NCI-H510A treated with DMSO at 0.1 percent for 48 hours (cell line): ENCODE data around the gene ITFG1.
"Not testable (repeated sequence)": the region's sequence is repeated elsewhere in the genome, so short reads cannot be mapped to it uniquely, and the experiment has no call there.

Experiments
- DNase-seq: peaks from one replicate; lab custom pipeline; 2025; lab: John Stamatoyannopoulos, UW

Gene ITFG1

DNA sequence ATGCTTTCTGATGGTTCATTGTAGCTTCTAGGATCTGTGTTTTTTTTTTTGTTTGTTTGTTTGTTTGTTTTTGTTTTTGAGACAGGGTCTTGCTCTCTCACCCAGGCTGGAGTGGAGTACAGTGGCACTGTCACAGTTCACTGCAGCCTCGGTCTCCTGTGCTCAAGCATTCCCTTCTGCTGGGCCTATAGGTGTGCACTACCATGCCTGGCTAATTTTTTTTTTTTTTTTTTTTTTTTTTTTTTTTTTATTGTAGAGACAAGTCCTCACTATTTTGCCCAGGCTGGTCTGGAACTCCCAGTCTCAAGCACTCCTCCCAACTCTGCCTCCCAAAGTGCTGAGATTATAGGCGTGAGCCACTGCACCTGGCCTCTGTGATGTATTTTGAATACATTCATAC, 12.1 kb upstream of the ITFG1 start:
- not testable (repeated sequence) for DNase-seq

DNA sequence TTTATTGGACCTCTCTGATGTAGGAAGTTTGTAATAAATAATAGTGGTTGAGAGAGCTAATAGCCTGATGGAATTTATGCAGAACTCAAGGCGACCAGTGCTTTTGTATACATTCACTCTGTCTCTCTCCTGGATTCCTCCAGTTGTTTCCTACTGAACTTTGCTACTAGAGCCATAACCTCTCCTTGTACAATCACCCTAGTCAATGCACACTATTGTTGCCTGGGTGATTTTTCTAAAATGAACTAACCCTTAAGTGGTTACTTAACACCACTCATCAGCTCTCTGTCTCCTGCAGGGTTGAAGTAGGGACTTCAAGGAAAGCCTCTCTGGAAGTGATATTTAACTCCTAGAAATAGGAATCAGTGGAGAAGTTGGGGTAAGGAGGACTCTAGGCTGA, 9.9 kb upstream of the ITFG1 start:
- DNase-seq: no peak

DNA sequence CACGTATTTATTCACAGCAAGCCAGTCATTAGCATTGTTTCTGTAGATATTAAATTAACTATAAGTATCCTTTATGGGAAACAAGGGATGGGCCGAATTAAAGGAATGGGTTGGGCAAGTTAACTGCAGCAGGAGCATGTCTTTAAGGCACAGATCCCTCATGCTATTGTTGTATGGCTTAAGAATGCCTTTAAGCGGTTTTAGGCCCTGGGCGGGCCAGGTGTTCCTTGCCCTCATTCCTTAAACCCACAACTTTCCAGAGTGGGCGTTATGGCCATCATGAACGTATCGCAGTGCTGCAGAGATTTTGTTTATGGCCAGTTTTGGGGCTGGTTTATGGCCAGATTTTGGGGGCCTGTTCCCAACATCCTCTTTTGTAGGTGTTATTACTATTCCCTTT, 9.3 kb upstream of the ITFG1 start:
- no peak for DNase-seq

DNA sequence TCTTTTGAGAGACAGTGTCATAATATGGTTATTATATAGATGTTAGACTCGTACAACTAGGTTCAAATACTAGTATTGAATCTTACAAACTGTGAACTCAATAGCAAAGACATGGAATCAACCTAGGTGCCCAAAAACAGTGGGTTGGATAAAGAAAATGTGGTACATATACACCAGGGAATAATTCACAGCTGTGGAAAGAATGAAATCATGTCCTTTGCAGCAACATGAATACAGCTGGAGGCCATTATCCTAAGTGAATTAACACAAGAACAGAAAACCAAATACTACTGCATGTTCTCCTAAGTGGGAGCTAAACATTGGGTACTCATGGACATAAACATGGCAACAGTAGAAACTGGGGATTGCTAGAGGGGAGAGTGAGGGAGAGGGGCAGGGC, 8.4 kb upstream of the ITFG1 start:
- DNase-seq: no peak

DNA sequence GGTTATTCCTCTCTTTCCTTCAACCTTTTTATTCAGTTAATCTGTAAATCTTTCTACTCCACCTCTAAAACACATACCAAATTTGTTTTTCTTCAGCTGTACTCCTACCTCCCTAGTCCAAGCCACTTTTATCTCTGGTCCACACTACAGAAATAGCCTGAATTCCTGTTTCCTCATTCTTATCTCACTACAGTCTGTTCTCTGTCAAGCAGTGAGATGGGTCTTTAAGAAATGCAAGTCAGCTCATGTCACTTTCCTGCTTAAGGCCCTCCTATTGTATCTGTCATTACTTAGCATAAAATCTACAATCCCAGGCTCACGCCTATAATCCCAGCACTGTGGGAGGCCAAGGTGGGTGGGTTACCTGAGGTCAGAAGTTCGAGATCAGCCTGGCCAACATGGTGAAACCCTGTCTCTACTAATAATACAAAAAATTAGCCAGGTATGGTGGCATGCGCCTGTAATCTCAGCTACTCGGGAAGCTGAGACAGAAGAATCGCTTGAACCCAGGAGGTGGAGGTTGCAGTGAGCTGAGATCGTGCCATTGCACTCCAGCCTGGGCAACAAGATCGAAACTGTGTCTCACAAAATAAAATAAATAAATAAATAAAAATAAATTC, 7.3 kb upstream of the ITFG1 start:
- not testable (repeated sequence) for DNase-seq

DNA sequence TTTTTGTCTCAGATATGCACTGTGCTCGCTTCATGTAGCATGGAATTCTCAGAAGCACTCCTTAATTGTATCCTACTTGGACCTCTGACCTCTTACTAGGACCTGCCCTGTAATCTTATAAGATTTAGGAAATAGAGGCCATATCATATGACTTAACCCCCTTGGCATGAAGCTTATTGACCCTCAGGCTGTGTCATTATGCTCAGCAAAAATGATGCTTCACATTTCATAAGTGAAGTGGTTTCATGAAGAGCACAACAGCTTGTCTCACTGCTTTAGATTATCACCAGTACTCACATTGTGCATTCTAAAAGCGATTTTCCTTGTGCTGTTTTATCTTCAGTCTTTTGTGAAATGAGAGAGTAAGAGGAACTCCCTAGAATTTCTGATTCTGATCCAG, 6.6 kb upstream of the ITFG1 start:
- no peak for DNase-seq

DNA sequence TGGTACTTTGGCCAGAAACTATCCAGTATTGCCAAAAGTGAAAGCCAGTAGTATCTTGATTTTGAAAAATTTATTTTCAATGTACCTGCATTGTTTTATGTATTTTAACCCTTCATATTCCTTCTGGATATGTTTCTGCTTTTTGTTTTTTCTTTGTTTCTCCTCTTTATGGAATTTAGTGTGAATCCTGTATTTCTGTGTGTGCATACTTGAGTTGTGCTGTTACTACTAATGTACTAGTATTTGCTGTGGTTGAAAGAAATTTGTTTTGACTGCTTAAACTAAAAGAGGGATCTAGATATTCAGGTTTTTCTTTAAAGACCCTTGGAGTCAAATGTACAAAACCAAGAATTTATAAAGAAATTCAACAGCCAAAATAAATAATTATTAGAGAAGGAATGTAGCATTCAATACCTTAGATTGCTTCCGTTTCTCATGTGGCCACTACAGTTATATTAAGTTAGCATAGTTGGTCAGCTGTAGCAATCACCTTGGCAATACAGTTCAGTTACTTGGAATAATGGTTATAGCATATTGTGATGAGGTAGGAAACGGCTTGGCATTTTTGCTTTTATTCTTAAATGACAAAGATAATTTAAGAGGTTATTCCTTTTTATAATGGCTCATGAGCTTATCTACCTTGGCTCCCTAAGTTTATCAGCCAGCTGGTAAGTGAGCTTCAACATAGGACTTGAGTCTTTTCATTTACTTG, 5.2 kb upstream of the ITFG1 start:
- no peak for DNase-seq

DNA sequence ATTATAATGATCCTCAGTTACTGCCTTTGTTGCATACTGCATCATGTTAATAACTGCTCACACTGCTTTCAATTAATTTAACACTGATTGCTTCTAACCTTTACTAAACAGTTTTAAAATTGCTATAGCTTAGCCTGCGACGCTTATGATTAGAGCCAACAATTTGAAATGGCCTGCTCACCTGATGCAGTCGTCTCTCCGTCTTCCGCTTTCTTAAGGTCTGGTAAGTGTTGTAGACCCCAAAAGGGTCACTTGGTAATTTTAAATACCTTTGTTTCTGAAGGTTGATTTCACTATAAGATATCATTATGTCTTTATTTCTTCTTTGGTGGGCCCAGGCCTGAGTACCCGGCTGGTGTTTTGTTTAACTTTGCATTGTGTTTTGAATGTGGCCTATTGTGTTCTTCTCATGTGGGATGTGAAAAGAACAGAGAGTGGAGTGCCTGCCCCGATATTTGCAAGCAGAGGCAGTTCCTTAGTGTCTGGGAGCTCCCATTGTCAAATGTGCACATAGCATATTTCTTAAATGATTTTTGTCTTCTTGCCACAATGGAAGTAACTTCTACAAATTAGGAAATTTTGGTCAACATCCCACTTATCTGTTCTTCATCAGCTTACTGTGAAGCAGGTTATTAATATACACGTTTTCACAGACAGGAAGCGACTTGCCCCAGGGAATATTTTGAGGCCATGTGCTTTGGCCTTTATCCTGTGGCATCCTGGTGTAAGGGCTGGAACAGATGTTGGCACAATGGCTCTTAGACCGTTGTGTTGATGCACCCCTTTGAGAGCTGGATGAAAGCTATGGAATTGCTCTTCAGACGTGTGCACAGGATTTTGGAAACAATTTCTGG, 3.1 kb upstream of the ITFG1 start:
- no peak for DNase-seq

DNA sequence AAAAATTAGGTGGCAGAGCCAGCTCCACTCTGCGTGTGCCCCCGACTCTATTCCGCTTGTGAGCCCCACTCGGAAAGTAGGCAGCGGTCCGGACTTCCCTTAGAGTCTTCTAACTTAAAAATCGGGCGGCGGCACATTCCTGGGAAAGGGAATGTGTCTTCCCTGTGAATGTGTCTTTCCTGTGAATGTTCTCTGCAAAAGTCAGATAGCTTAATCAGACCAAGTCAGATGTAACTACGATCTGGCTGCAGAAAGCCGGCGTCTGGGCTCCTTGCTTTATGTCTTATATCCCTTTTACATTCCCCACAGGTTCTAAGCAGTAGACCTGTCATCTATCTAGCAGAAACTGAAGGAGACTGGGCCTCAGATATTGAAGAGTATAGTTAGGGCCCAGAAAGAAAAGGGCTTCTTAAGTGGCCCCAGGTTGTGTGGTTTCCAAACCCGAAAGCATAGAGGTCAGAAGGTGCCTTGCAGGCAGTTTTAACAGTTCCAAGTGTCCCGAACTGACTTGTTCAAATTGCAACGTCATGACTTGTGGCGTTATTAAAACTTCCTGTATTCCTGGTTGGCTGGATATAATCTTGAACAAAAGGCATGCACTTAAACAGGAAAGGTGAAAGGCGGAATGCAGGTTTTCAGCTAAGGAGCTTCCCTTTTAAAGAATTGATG, 869 bp upstream of the ITFG1 start:
- peak; percentile 72 for DNase-seq

DNA sequence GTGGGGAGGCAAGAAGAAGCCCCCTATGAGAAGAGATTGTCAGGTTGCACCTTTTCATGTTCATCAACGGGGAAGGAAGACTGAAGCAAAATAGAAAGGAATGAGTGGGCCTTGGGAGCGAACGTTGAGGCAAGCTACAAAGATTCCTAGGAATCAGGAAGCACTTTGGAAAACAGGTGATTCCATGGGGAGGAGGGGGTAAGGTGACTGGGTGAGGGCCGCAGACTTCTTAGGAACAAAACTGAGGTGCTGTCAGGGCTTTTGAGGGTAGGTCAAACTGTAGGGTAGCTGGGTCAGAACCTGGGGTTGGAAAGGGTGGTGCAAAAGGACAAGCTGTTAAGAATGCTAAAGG, 528 bp downstream of the ITFG1 start:
- no peak for DNase-seq

DNA sequence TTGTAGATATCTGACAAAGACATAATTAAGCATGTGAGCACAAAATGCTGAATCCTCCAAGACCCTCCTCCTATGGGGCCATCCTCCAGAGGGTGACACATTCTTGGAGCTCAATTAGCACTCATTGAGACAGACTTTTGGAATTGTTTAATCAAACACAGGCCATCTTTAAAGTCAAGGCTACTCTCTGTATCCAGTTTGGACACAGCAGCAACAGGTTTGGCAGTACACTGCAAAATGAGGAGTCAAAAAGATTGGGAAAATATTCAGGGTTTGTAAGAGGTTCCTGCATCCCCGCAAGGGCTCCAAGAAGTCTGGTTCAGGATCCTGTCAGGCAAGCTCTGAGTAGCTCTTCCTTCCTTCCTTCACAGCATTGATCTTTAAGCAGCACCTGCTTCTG, 1.3 kb downstream of the ITFG1 start:
- DNase-seq: no peak

DNA sequence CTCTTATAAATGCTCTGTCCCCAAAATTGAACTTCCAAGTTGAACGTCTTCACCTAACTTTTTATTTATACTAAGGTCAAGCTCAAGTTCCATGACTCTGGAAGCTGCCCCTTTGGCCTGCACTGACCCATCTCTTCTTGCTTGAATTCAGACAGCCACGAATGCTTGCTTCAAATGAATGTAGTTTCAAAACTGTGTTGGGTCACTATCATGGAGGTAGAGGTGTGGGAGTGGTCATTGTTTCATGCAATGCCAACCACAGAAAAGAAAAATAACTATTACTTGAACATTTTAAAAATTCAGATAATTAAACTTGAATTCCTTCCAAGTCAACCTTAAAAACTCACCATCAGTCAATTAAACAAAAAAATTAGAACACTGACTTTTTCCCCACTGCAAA, 2.5 kb downstream of the ITFG1 start:
- no peak for DNase-seq

DNA sequence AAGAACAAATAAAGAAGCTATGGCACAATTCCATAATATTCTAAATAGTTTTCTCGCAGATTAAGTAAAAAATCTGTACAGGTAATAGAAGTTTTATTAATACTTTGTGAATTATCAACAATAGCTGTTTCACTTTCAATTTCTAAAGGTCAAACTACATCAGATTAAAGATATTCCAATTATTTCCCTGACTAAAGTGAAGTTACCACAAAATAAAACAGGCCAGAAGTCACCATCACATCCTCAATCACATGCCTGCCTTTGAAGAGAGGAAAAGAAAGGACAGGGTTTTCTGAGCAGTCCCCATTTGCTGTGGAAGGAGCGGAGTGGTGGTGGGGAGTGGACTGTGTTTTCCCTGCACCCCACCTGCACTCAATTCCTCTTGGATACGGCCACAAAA, 11.1 kb downstream of the ITFG1 start:
- DNase-seq: no peak

DNA sequence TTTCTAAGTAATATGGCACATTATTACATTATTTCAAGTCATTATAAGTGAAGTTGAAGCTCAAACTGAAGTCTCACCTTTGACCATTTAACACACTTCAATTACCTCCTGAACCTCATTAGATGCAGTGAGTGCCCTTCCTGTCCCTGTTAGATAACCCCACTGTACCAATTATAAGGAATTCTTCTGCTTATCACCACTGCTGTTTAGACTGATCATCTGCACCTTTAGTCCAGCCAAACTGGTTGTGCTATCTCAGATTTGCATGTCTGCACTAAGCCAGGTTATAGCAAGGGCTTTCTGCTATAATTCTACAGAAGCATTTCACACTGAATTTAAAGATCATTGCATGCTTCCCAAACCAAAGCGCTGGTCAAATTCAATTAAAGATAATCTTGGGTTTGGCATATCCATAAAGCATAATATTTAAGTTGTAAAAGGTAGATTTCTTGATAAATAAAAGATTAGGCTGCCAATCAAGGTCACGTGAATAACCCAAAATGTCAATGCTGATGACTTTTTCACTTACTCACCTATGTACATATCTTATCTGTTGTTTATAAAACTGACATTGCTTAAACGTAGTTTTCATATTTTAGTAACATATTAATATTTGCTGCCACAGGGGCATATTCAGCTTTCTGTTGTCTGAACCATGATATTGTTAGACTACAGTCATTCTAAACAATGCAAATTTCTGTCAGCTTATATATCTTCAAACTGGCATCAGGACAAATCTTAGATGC, 11.9 kb downstream of the ITFG1 start:
- no peak for DNase-seq

DNA sequence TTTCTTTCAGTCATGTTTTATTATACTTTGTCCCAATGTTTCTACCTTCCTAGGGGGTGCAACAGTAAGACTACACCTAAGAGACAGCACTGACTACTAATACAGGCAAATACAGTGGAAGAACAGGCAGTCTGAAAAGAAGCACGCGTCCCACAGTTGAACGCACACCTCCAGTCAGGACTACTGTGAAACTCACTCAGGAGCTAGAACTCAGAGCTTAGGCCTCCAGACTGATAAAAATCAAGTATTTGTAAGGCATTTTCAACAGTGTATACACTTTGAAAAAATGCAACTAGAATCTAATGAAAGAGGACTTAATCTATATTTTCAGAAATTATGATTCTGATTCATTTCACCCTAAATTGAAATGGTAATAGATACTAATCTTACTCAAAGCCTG, 14.4 kb downstream of the ITFG1 start:
- DNase-seq: no peak

DNA sequence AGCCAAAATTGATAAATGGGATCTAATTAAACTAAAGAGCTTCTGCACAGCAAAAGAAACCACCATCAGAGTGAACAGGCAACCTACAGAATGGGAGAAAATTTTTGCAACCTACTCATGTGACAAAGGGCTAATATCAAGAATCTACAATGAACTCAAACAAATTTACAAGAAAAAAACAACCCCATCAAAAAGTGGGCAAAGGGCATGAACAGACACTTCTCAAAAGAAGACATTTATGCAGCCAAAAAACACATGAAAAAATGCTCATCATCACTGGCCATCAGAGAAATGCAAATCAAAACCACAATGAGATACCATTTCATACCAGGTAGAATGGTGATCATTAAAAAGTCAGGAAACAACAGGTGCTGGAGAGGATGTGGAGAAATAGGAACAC, 18.0 kb downstream of the ITFG1 start:
- DNase-seq: not testable (repeated sequence)

DNA sequence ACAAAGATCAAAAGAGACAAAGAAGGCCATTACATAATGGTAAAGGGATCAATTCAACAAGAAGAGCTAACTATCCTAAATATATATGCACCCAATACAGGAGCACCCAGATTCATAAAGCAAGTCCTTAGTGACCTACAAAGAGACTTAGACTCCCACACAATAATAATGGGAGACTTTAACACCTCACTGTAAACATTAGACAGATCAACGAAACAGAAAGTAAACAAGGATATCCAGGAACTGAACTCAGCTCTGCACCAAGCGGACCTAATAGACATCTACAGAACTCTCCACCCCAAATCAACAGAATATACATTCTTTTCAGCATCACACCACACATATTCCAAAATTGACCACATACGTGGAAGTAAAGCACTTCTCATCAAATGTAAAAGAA, 20.8 kb downstream of the ITFG1 start:
- DNase-seq: not testable (repeated sequence)

DNA sequence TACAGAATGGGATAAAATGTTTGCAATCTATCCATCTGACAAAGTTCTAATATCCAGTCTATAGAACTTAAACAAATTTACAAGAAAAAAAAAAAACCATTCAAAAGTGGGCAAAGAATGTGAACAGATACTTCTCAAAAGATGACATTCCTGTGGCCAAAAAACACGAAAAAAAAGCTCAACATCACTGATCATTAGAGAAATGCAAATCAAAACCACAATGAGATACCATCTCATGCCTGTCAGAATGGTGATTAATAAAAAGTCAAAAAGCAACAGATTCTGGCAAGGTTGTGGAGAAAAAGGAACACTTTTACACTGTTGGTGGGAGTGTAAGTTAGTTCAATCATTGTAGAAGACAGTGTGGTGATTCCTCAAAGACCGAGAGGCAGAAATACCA, 26.6 kb downstream of the ITFG1 start:
- DNase-seq: not testable (repeated sequence)

DNA sequence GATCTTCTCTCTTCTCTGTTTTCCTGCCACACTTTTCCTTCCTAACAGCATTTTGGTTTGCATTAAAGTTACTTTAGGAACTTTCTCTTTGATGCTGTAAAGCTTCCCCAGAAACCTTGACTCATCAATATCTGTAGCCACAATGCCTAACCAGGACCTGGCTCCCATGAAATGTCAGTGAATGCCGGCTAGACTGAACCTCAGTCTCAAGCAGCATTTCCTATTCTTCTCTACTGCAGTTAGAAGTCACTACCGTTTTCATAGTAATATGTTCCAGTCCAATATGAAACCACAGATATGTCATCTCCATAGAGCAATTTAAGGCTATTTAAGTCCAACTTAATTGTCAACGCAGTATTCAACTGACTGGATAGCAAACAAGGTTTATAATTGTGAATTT, 28.9 kb downstream of the ITFG1 start:
- no peak for DNase-seq

DNA sequence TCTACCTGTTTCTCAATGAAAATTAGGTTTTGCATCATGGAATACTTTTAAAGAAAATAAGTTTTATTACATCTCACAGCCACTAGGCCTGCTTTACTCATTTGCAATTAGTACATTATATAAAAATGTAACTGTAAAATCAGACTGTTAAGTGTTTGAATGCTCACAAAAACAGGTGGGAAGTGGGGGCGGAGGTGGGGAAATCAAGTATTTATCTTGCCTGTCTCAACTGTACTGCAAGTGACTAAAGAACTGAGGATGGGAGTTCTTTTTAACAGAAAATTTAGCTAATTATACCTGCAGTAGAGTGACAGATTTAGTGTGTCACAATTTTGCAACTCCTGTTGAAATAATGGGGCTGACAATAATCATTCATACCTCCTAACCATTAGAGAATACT, 34.1 kb downstream of the ITFG1 start:
- DNase-seq: no peak

DNA sequence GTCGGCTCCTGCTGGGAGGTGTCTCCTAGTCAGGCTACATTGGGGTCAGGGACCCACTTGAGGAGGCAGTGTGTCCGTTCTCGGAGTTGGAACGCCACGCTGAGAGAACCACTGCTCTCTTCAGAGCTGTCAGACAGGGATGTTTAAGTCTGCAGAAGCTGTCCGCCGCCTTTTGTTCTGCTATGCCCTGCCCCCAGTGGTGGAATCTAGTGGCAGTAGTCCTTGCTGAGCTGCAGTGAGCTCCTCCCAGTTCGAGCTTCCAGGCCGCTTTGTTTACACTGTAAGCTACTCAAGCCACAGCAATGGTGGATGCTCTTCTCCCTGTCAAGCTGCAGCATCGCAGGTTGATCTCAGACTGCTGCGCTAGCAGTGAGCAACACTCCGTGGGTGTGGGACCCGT, 36.0 kb downstream of the ITFG1 start:
- DNase-seq: peak; percentile 78

DNA sequence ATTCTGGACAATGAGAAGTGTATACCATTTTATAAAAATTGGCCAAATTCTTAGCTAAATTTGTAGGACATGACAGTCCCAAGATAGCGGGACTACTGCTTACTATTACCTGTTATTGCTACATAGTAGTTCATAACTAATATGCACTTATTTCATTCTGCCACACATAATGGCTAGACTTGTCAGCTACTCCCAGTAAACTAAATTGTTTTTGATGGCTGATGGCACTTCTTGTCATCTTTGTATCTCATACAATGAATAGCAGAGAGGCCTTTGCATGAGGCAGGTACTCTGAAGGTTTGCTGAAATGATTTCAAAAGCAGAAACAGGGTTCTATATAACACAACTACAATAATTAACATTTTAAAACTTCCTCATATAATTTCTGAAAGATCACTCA, 44.0 kb downstream of the ITFG1 start:
- DNase-seq: no peak
